ENCODE measurements around the gene FBXO24. TPM values are rescaled to one million over a fixed set of nuclear protein-coding genes. Genes with fewer than 3 reads are reported as not detected.
"Not testable (repeated sequence)": the region's sequence is repeated elsewhere in the genome, so short reads cannot be mapped to it uniquely, and the experiment has no call there.

The FBXO24 gene, protein sequence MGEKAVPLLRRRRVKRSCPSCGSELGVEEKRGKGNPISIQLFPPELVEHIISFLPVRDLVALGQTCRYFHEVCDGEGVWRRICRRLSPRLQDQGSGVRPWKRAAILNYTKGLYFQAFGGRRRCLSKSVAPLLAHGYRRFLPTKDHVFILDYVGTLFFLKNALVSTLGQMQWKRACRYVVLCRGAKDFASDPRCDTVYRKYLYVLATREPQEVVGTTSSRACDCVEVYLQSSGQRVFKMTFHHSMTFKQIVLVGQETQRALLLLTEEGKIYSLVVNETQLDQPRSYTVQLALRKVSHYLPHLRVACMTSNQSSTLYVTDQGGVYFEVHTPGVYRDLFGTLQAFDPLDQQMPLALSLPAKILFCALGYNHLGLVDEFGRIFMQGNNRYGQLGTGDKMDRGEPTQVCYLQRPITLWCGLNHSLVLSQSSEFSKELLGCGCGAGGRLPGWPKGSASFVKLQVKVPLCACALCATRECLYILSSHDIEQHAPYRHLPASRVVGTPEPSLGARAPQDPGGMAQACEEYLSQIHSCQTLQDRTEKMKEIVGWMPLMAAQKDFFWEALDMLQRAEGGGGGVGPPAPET
- under 1 TPM; 0.47 to 0.50 TPM for total RNA-seq
- not detected for polyA plus RNA-seq

DNA sequence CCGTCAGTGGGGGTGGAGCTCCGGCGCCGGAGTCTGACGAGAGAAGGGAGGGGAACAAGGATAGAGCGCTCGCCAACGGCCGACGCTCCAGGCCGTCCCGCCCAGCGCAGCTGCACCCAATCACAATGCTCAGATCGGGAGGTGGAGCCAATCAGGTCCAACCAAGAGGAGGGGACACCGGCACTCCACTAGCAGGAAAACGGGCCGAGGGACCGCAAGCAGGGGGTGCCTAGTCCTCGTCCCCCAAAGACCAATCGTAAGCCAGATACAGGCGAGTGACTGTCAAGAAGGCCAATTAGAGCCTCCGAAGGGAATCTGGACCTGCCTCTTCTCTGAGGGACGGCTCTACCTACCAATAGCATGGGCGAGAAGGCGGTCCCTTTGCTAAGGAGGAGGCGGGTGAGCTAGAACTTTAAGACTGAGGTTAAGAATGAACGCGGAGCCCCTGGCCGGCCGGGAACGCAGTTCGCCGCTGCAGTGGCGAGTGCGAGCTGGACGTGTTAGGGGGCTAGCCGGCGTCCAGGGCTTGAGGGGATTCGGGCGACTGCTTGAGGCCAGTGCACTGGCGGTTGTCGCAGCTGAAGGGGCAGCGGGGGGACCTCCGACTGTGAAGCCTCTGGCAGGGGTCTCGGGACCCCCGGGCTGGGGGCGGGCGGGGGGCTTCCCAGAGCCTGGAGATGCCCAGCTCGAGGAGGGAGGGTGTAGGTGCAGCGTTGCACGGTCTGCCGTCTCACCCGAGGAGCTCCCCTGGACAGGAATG, at the start of gene FBXO24:
Gene FBXO24 (plus strand): TSS at position 63 of the 760 bp plus-strand sequence. CDS start 298 bp downstream, at position 361.
- Histone ChIP-seq H3K36me3 (ENCODE audit: insufficient read depth, low read length) (peaks cover 11% of the 10 kb centered on the region), H3K4me3 (ENCODE audit: low read length) (peak within 1 kb of the TSS; percentile 87), H3K27me3 (ENCODE audit: insufficient read depth, low read length, poor library complexity, severe bottlenecking) (no peaks in the 10 kb centered on the region), H3K9me3 (ENCODE audit: low read length) (no peaks in the 10 kb centered on the region), H3K4me1 (ENCODE audit: insufficient read depth, low read length) (peaks cover 40% of the 10 kb centered on the region), H3K27ac (ENCODE audit: low read depth, low read length) (peak within 1 kb of the TSS; percentile 92)
- Mint-ChIP-seq H3K36me3 (peaks cover 0 to 24% (median 0%) of the 10 kb centered on the region in 3 donors), H3K4me1 (peaks cover 30 to 53% (median 31%) of the 10 kb centered on the region in 3 donors), H3K27ac (peak within 1 kb of the TSS; percentile 85 to 99 (median 95)), H3K27me3 (peaks cover 6 to 8% of the 10 kb centered on the region in 2 donors), H3K9me3 (no peaks in the 10 kb centered on the region), H3K4me3 (peak within 1 kb of the TSS; percentile 91 to 99 (median 98))
- ChIA-PET POLR2A (interaction anchor here (0.6 to 6.0 kb wide), 31 partner anchors 8 to 1082 kb away, joined by 3 to 42 read pairs (median 6); partner anchors contain the start of genes AGFG2, GNB2, LAMTOR4 and MEPCE), CTCF (interaction anchor here (0.7 to 9.5 kb wide), 25 partner anchors 8 to 158 kb away, joined by 3 to 133 read pairs (median 5); partner anchors contain the start of genes MEPCE, MOSPD3, NYAP1 and PCOLCE)
- DNase-seq = peak; percentile 99 to 100 (median 99)

DNA sequence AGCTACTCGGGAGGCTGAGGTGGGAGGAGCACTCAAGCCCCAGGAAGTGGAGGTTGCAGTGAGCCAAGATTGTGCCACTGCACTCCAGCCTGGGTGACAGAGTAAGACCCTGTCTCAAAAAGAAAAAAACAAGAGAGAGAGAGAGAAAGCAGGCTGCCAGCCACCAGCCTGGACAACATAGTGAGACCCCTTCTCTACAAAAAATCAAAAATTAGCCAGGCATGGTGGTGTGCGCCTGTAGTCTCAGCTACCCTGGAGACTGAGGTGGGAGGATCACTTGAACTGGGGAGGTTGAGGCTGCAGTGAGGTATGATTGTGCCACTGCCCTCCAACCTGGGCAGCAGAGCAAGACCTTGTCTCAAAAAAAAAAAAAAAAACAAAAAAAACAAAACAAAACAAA, 49.4 kb upstream of the FBXO24 start:
- DNase-seq; H3K9me3 Mint-ChIP-seq; H3K27me3 ChIP-seq (ENCODE audit: insufficient read depth, low read length, poor library complexity, severe bottlenecking); H3K9me3 ChIP-seq (ENCODE audit: low read length); H3K27me3 Mint-ChIP-seq; H3K27ac ChIP-seq (ENCODE audit: low read depth, low read length); H3K36me3 Mint-ChIP-seq; H3K27ac Mint-ChIP-seq; H3K4me3 ChIP-seq (ENCODE audit: low read length); H3K36me3 ChIP-seq (ENCODE audit: insufficient read depth, low read length); H3K4me3 Mint-ChIP-seq: not testable (repeated sequence)
- peaks cover 26 to 31% (median 28%) of the 10 kb centered on the region in 3 donors for H3K4me1 Mint-ChIP-seq
- H3K4me1 ChIP-seq (ENCODE audit: insufficient read depth, low read length) = peaks cover 25% of the 10 kb centered on the region
- POLR2A ChIA-PET = interaction anchor here (1.0 kb wide), 1 partner anchor 29 kb away, joined by 8 read pairs; no protein-coding TSS in a partner anchor
- CTCF ChIA-PET = interaction anchor here (1.3 kb wide), 1 partner anchor 86 kb away, joined by 4 read pairs; no protein-coding TSS in a partner anchor

DNA sequence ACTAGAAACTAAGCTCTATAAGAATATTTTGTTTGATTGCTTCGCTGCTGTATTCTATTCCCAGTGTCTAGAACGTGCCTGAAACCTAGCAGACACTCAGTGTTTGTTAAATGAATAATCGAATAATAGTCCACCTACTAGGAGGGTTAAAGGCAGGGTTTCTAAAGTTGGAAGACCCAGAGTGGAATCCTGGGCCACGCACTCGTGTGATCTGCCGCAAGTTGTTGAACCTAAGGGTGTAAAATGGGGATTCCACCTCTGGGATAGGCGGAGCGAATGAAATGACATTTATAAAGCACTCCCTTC, 47.8 kb upstream of the FBXO24 start:
- Histone ChIP-seq H3K4me3 (ENCODE audit: low read length) (peak overlapping the region; percentile 63), H3K27ac (ENCODE audit: low read depth, low read length) (peak overlapping the region; percentile 64), H3K27me3 (ENCODE audit: insufficient read depth, low read length, poor library complexity, severe bottlenecking) (no peaks in the 10 kb centered on the region), H3K36me3 (ENCODE audit: insufficient read depth, low read length) (no peaks in the 10 kb centered on the region), H3K9me3 (ENCODE audit: low read length) (no peaks in the 10 kb centered on the region), H3K4me1 (ENCODE audit: insufficient read depth, low read length) (peaks cover 40% of the 10 kb centered on the region)
- Mint-ChIP-seq H3K36me3 (peaks cover 0 to 6% (median 3%) of the 10 kb centered on the region in 3 donors), H3K9me3 (no peaks in the 10 kb centered on the region), H3K4me1 (peaks cover 41 to 47% (median 44%) of the 10 kb centered on the region in 3 donors), H3K27ac (peak overlapping the region; percentile 60 to 98 (median 92)), H3K4me3 (peak overlapping the region; percentile 92 to 99 (median 96)), H3K27me3 (peaks cover 0 to 1% of the 10 kb centered on the region in 2 donors)
- CTCF ChIA-PET = interaction anchor here (1.4 to 2.8 kb wide), 5 partner anchors 11 to 56 kb away, joined by 3 to 17 read pairs (median 5); no protein-coding TSS in a partner anchor
- POLR2A ChIA-PET = interaction anchor here (0.6 to 2.1 kb wide), 9 partner anchors 11 to 108 kb away, joined by 3 to 18 read pairs (median 6); partner anchors contain the start of genes FBXO24, LRCH4 and MEPCE
- no peak for DNase-seq

DNA sequence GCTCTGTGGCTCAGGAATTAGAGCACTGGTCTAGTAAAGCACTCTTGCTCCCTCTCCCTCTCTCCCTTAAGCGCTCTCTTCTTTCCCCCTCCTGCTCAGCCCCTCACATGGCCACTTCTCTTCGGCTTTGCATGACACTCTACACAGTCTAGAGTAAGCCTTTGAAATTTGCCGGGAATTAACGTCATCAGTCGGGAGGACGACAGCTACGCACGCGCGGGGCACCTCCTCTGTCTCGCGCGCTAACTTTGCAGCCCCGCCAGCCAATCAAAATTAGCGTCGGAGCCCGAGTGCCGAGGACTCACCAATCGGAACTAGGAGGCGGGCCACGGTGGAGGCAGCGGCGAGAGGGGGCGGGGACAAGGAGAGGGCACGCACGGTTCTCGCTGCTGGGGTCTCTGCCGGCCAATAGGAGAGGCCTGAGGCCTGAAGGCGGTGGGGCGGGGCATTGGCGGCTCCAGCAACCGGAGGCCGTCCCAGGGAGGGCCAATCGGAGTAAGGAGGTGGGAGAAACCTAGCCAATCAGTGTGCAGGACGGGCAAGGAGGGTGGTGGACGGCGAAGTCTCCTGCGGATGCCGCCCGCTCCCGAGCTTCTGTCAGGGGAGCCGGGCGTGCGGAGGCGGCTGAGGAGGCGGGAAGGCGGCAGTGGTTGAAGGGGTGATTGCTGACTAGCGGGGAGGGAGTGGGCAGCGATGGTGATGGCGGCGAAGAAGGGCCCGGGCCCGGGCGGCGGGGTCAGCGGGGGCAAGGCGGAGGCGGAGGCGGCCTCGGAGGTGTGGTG, 47.3 kb upstream of the FBXO24 start, which contains the start of gene AGFG2:
Gene AGFG2 (plus strand): TSS at position 550 of the 782 bp plus-strand sequence. CDS start 144 bp downstream, at position 694.
- peak; percentile 100 for DNase-seq
- Mint-ChIP-seq H3K27ac (peak within 1 kb of the TSS; percentile 87 to 98 (median 92)), H3K4me1 (peaks cover 47 to 52% (median 50%) of the 10 kb centered on the region in 3 donors), H3K36me3 (peaks cover 0 to 6% (median 3%) of the 10 kb centered on the region in 3 donors), H3K27me3 (peaks cover 0 to 1% of the 10 kb centered on the region in 2 donors), H3K9me3 (no peaks in the 10 kb centered on the region), H3K4me3 (peak within 1 kb of the TSS; percentile 95 to 99 (median 96))
- ChIA-PET POLR2A (interaction anchor here (0.6 to 2.1 kb wide), 11 partner anchors 10 to 136 kb away, joined by 3 to 18 read pairs (median 5); partner anchors contain the start of genes FBXO24, LRCH4, MEPCE and TSC22D4), CTCF (interaction anchor here (0.7 to 2.8 kb wide), 7 partner anchors 10 to 63 kb away, joined by 3 to 17 read pairs (median 5); no protein-coding TSS in a partner anchor)
- Histone ChIP-seq H3K9me3 (ENCODE audit: low read length) (no peaks in the 10 kb centered on the region), H3K27ac (ENCODE audit: low read depth, low read length) (peak within 1 kb of the TSS; percentile 64), H3K36me3 (ENCODE audit: insufficient read depth, low read length) (no peaks in the 10 kb centered on the region), H3K4me3 (ENCODE audit: low read length) (peak within 1 kb of the TSS; percentile 79), H3K27me3 (ENCODE audit: insufficient read depth, low read length, poor library complexity, severe bottlenecking) (no peaks in the 10 kb centered on the region), H3K4me1 (ENCODE audit: insufficient read depth, low read length) (peaks cover 45% of the 10 kb centered on the region)

DNA sequence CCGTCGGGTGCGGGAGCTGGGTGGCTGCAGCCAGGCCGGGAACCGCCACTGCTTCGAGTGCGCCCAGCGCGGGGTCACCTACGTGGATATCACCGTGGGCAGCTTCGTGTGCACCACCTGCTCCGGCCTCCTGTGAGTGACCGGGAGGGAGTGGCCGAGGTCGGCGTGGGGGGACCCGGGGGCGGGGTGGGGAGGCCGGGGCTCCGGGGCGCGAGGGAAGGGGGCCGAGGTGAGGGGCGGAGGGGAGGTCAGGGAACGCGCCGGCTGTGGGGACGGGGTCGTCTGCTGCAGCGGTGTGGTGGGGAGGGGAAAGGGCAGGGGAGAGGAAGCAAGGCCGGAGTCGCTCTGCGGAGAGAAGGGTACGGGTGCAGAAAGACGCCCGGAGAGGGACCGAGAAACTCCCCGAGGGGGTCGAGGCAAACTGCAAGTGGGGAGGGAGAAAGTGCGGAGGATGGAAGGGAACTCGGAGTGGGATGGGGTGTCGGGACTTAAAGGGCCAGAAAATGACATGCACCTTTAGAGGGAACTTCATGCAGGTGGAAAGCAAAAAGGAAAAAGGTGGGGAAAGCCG, 46.6 kb upstream of the FBXO24 start:
- peak overlapping the region; percentile 95 to 99 (median 96) for H3K4me3 Mint-ChIP-seq
- peak overlapping the region; percentile 38 for H3K27ac ChIP-seq (ENCODE audit: low read depth, low read length)

DNA sequence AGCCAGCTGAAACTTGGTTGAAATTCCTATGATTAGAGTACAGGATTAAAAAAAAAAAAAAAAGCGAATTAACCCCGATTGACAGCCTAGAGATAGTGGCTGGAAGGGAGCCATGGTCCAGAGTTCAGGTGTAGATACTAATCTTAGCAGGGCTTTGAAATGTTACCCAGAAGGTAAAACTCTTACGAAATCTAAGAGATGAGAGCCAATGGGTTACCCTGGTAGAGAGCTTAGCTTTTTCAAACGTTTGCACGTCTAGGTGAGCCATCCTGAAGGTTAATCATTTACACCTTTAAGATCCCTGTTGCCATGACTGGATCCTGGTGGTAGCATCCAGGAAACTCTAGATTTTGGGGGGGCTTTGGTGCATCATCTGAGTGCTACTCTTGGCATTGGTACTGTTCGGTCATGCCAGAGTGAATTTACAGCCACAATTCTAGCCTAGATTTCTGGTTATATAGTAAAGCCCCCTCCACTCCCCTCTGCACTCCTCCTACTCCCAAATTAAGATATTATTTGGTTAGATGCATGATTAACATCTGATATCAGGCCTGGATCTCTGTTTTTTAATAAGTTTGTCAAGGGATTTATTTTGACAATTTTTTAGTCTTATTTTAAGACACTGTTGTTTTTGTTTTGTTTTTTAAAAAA, 45.9 kb upstream of the FBXO24 start:
- ChIA-PET CTCF (interaction anchor here (2.4 to 2.8 kb wide), 2 partner anchors 9 to 19 kb away, joined by 10 to 17 read pairs; no protein-coding TSS in a partner anchor), POLR2A (interaction anchor here (0.6 to 2.1 kb wide), 2 partner anchors 9 to 347 kb away, joined by 5 to 18 read pairs; no protein-coding TSS in a partner anchor)
- H3K4me3 Mint-ChIP-seq = peak overlapping the region; percentile 95 to 99 (median 96)
- Histone ChIP-seq H3K9me3 (ENCODE audit: low read length) (no peaks in the 10 kb centered on the region), H3K27ac (ENCODE audit: low read depth, low read length) (no peak overlapping the region), H3K4me1 (ENCODE audit: insufficient read depth, low read length) (peaks cover 58% of the 10 kb centered on the region), H3K36me3 (ENCODE audit: insufficient read depth, low read length) (no peaks in the 10 kb centered on the region), H3K27me3 (ENCODE audit: insufficient read depth, low read length, poor library complexity, severe bottlenecking) (no peaks in the 10 kb centered on the region), H3K4me3 (ENCODE audit: low read length) (peak overlapping the region; percentile 79)
- H3K36me3 Mint-ChIP-seq = peaks cover 0 to 6% (median 3%) of the 10 kb centered on the region in 3 donors
- H3K27ac Mint-ChIP-seq = peak overlapping the region; percentile 51 to 93 (median 86)
- H3K9me3 Mint-ChIP-seq = no peaks in the 10 kb centered on the region
- no peak for DNase-seq
- H3K4me1 Mint-ChIP-seq = peaks cover 60 to 66% (median 63%) of the 10 kb centered on the region in 3 donors
- H3K27me3 Mint-ChIP-seq = peaks cover 0 to 1% of the 10 kb centered on the region in 2 donors

More for the DNA sequence above, 46.6 kb upstream of the FBXO24 start:
- Histone ChIP-seq H3K4me3 (ENCODE audit: low read length) (peak overlapping the region; percentile 79), H3K9me3 (ENCODE audit: low read length) (no peaks in the 10 kb centered on the region), H3K36me3 (ENCODE audit: insufficient read depth, low read length) (no peaks in the 10 kb centered on the region), H3K4me1 (ENCODE audit: insufficient read depth, low read length) (peaks cover 52% of the 10 kb centered on the region), H3K27me3 (ENCODE audit: insufficient read depth, low read length, poor library complexity, severe bottlenecking) (no peaks in the 10 kb centered on the region)
- DNase-seq = no peak
- POLR2A ChIA-PET = interaction anchor here (0.6 to 2.1 kb wide), 9 partner anchors 9 to 347 kb away, joined by 4 to 18 read pairs (median 5); partner anchors contain the start of genes FBXO24, LRCH4, MEPCE and TSC22D4
- Mint-ChIP-seq H3K36me3 (peaks cover 0 to 6% (median 3%) of the 10 kb centered on the region in 3 donors), H3K27me3 (peaks cover 0 to 1% of the 10 kb centered on the region in 2 donors), H3K27ac (peak overlapping the region in 7 of 8 donors; percentile 77 to 93 (median 91)), H3K4me1 (peaks cover 53 to 59% (median 56%) of the 10 kb centered on the region in 3 donors), H3K9me3 (no peaks in the 10 kb centered on the region)
- CTCF ChIA-PET = interaction anchor here (0.7 to 2.8 kb wide), 6 partner anchors 10 to 64 kb away, joined by 3 to 17 read pairs (median 5); no protein-coding TSS in a partner anchor
